Esophagus muscularis mucosa (tissue), 4 donors: ENCODE data around the gene P2RX2. TPM values are rescaled to one million over a fixed set of nuclear protein-coding genes. Genes with fewer than 3 reads are reported as not detected.

Experiments used
- DNase-seq: peaks from one replicate; pipeline ENCODE4 v3.0.0-alpha.2; 2017; ENCODE audit errors: extremely low spot score
- H3K27ac ChIP-seq, 4 donors: fragments of 200-600 bp; sonication (generic); replicated peaks in 1 of 4; 1 replicate in 3 of 4; 2 replicates in 1 of 4; pipeline ENCODE4 v1.5.1; 2016 to 2019; ENCODE audit warnings: mild to moderate bottlenecking in 1 of 4
- H3K27me3 ChIP-seq, 4 donors: fragments of 200-600 bp; sonication (generic); one replicate each; pipeline versions ENCODE4 v1.5.1 to v1.6.0; 2016 to 2019
- H3K36me3 ChIP-seq, 4 donors: fragments of 200-600 bp; sonication (generic); one replicate each; pipeline ENCODE4 v1.5.1; 2016 to 2019
- H3K4me1 ChIP-seq, 4 donors: fragments of 200-600 bp; sonication (generic); one replicate each; pipeline ENCODE4 v1.5.1; 2016 to 2019
- H3K4me3 ChIP-seq, 4 donors: fragments of 200-600 bp; sonication (generic); 1 replicate in 2 of 4; 2 replicates in 2 of 4; pipeline ENCODE4 v1.5.1; 2016 to 2019; ENCODE audit warnings: mild to moderate bottlenecking in 4 of 4, moderate library complexity in 1 of 4
- H3K9me3 ChIP-seq, 4 donors: fragments of 200-600 bp; sonication (generic); 1 replicate in 3 of 4; 2 replicates in 1 of 4; pipeline ENCODE4 v1.5.1; 2016 to 2019
- CTCF ChIP-seq, 3 experiments: fragments of 200-600 bp in 2 of 3; fragments of 450-650 bp in 1 of 3; sonication (generic) in 2 of 3; IDR thresholded peaks; one replicate each; pipeline ENCODE4 v1.5.1; 2017 to 2019; ENCODE audit warnings: antibody characterized with exemption in 3 of 3, mild to moderate bottlenecking in 2 of 3, moderate library complexity in 1 of 3
- EP300 ChIP-seq: sonication (generic); formaldehyde crosslinking; IDR thresholded peaks from one replicate; pipeline ENCODE4 v1.6.1; 2017; ENCODE audit warnings: antibody characterized with exemption
- POLR2A ChIP-seq: fragments of 450-650 bp; IDR thresholded peaks from one replicate; pipeline ENCODE4 v1.6.1; 2017; ENCODE audit warnings: antibody characterized with exemption, moderate library complexity, mild to moderate bottlenecking, low read depth
- POLR2AphosphoS5 ChIP-seq, 2 donors: sonication (generic); formaldehyde crosslinking; IDR thresholded peaks; one replicate each; pipeline ENCODE4 v1.6.1; 2017; ENCODE audit warnings: antibody characterized with exemption in 2 of 2
- WGBS: methylation state at CpG from one replicate; pipeline ENCODE4 v1.1.5; 2018; 5-methylcytosine and 5-hydroxymethylcytosine counted together
- intact Hi-C: fragments of 100-400 bp; cut with DNase I; formaldehyde crosslinking; loops from one replicate; pipeline ENCODE4 v1.15.1; 2023
- total RNA-seq, 4 donors: library from RNA; depleted of rRNA; stranded (reverse); fragments of >200 nt; gene quantifications; one replicate each; pipeline versions ENCODE4 v1.1.0 to v1.2.1, GENCODE V29; 2016

P2RX2 gene
- total RNA-seq, 4 donors from 2014 or later, result 1.7 to 4.1 (median 3.7) TPM

- TF ChIP-seq EP300 (no peak), POLR2AphosphoS5 (IDR thresholded peaks at IDR 0.05) (peak; percentile 4 to 15), CTCF (IDR thresholded peaks at IDR 0.05) (peak; percentile 28 to 63 (median 47)), POLR2A (no peak)
- H3K4me1 ChIP-seq, result peaks cover 0 to 5% (median 0%) of the 10 kb centered on the region in 4 donors
- intact Hi-C loops, result no loop called here
- no peaks in the 10 kb centered on the region for H3K9me3 ChIP-seq
- H3K27me3 ChIP-seq, result no peaks in the 10 kb centered on the region
- H3K4me3 ChIP-seq, result no peak overlapping the region
- H3K36me3 ChIP-seq, result peaks cover 39 to 97% (median 86%) of the 10 kb centered on the region in 4 donors
- DNase-seq, result no peak
- 70% methylated on average over 25 of the region's 25 CpGs for WGBS
- peak overlapping the region in 1 of 4 donors; percentile 26 for H3K27ac ChIP-seq
Measured at GRCh38 chr12:132638541-132639408, 20.2 kb downstream of the P2RX2 start.

- no peaks in the 10 kb centered on the region for H3K27me3 ChIP-seq
- TF ChIP-seq POLR2A (no peak), CTCF (IDR thresholded peaks at IDR 0.05) (no peak), EP300 (no peak), POLR2AphosphoS5 (IDR thresholded peaks at IDR 0.05) (no peak)
- no peaks in the 10 kb centered on the region for H3K9me3 ChIP-seq
- H3K4me1 ChIP-seq, result peaks cover 0 to 5% (median 0%) of the 10 kb centered on the region in 4 donors
- H3K36me3 ChIP-seq, result peaks cover 39 to 87% (median 75%) of the 10 kb centered on the region in 4 donors
- H3K4me3 ChIP-seq, result no peak overlapping the region
- 88% methylated on average over 12 of the region's 12 CpGs for WGBS
- DNase-seq, result no peak
- intact Hi-C loops, result no loop called here
- H3K27ac ChIP-seq, result no peak overlapping the region
Measured at GRCh38 chr12:132639956-132640520, 21.5 kb downstream of the P2RX2 start.

GRCh38 chr12:132640936-132641335, 22.4 kb downstream of the P2RX2 start:
- intact Hi-C loops, result no loop called here
- peaks cover 0 to 5% (median 0%) of the 10 kb centered on the region in 4 donors for H3K4me1 ChIP-seq
- TF ChIP-seq CTCF (IDR thresholded peaks at IDR 0.05), result no peak
- no peak for TF ChIP-seq EP300
- no peak for TF ChIP-seq POLR2AphosphoS5 (IDR thresholded peaks at IDR 0.05)
- no peak for DNase-seq
- H3K27ac ChIP-seq, result no peak overlapping the region
- peaks cover 31 to 87% (median 68%) of the 10 kb centered on the region in 4 donors for H3K36me3 ChIP-seq
- no peaks in the 10 kb centered on the region for H3K27me3 ChIP-seq
- no peak overlapping the region for H3K4me3 ChIP-seq
- H3K9me3 ChIP-seq, result no peaks in the 10 kb centered on the region
- WGBS, result 94% methylated on average over 10 of the region's 10 CpGs

- intact Hi-C loops, result no loop called here
- Histone ChIP-seq H3K27ac (no peak overlapping the region), H3K9me3 (no peaks in the 10 kb centered on the region), H3K27me3 (no peaks in the 10 kb centered on the region), H3K4me1 (peaks cover 0 to 5% (median 0%) of the 10 kb centered on the region in 4 donors), H3K4me3 (no peak overlapping the region), H3K36me3 (peaks cover 33 to 88% (median 66%) of the 10 kb centered on the region in 4 donors)
- no peak for DNase-seq
- TF ChIP-seq POLR2A (no peak), EP300 (no peak), CTCF (IDR thresholded peaks at IDR 0.05) (no peak), POLR2AphosphoS5 (IDR thresholded peaks at IDR 0.05) (no peak)
- WGBS, result 96% methylated on average over 28 of the region's 28 CpGs
Measured at GRCh38 chr12:132641811-132642650, 23.5 kb downstream of the P2RX2 start.
